SK-N-MC (cell line): ENCODE results near the gene FHIT.

Experiments
- DNase-seq: peaks from one replicate; pipeline ENCODE4 v3.0.0-alpha.2; 2011; ENCODE audit warnings: low read depth, low spot score
- H3K27ac ChIP-seq: fragments of 200-600 bp; sonication (generic); 2 replicates; pipeline ENCODE4 v1.5.1; 2016; ENCODE audit warnings: mixed run types
- H3K36me3 ChIP-seq: fragments of 200-600 bp; sonication (generic); 2 replicates; pipeline ENCODE4 v1.6.1; 2017; ENCODE audit warnings: antibody characterized with exemption, low read length, mixed read lengths; ENCODE audit not compliant: insufficient read depth
- H3K4me3 ChIP-seq: fragments of 200-600 bp; sonication (generic); 2 replicates; pipeline ENCODE4 v1.5.1; 2016
- H3K9ac ChIP-seq: fragments of 200-600 bp; sonication (generic); 2 replicates; pipeline ENCODE4 v1.8.0; 2017; ENCODE audit warnings: mixed run types, mixed read lengths; ENCODE audit not compliant: insufficient read length
- H3K9me3 ChIP-seq: fragments of 200-600 bp; sonication (generic); 2 replicates; pipeline ENCODE4 v1.6.1; 2017; ENCODE audit warnings: low read depth, mild to moderate bottlenecking, antibody characterized with exemption, low read length, moderate library complexity, mixed read lengths
- EZH2 ChIP-seq: fragments of 200-600 bp; sonication (generic); IDR thresholded peaks from one replicate; pipeline ENCODE4 v1.6.1; 2017; ENCODE audit warnings: antibody characterized with exemption
- FOXP2 ChIP-seq: optimal IDR thresholded peaks from 2 replicates; pipeline ENCODE3; 2011; ENCODE audit warnings: mild to moderate bottlenecking, moderate library complexity; ENCODE audit not compliant: insufficient read depth; ENCODE audit errors: extremely low read length, control extremely low read depth
- POLR2AphosphoS5 ChIP-seq: IDR thresholded peaks from 2 replicates; pipeline ENCODE4 v1.6.1; 2012; ENCODE audit warnings: mild to moderate bottlenecking, low read depth, low read length, borderline replicate concordance

FHIT gene

GRCh38 chr3:60263191-60263590 is 988.1 kb downstream of the FHIT start:
- Histone ChIP-seq H3K9me3 (no peaks in the 10 kb centered on the region), H3K27ac (no peak overlapping the region)
- TF ChIP-seq FOXP2 (no peak), POLR2AphosphoS5 (no peak), EZH2 (no peak)

GRCh38 chr3:60262546-60262945 is 988.7 kb downstream of the FHIT start:
- no peak overlapping the region for H3K4me3 ChIP-seq
- no peak overlapping the region for H3K9ac ChIP-seq
- H3K9me3 ChIP-seq: no peaks in the 10 kb centered on the region
- no peak overlapping the region for H3K27ac ChIP-seq
- no peak for TF ChIP-seq POLR2AphosphoS5
- no peak for TF ChIP-seq FOXP2
- TF ChIP-seq EZH2: no peak
- DNase-seq: no peak
- no peaks in the 10 kb centered on the region for H3K36me3 ChIP-seq

More at GRCh38 chr3:60263191-60263590, 988.1 kb downstream of the FHIT start:
- no peak for DNase-seq
- no peaks in the 10 kb centered on the region for H3K36me3 ChIP-seq
- no peak overlapping the region for H3K4me3 ChIP-seq
- no peak overlapping the region for H3K9ac ChIP-seq

- no peak overlapping the region for H3K9ac ChIP-seq
- DNase-seq: no peak
- H3K4me3 ChIP-seq: no peak overlapping the region
- no peak overlapping the region for H3K27ac ChIP-seq
- no peaks in the 10 kb centered on the region for H3K36me3 ChIP-seq
- H3K9me3 ChIP-seq: no peaks in the 10 kb centered on the region
- TF ChIP-seq FOXP2 (no peak), POLR2AphosphoS5 (no peak), EZH2 (no peak)
Measured at GRCh38 chr3:60260546-60260945, 990.7 kb downstream of the FHIT start.

- Histone ChIP-seq H3K36me3 (no peaks in the 10 kb centered on the region), H3K27ac (no peak overlapping the region), H3K9me3 (no peaks in the 10 kb centered on the region), H3K9ac (no peak overlapping the region), H3K4me3 (no peak overlapping the region)
- DNase-seq: no peak
- TF ChIP-seq FOXP2: no peak
- TF ChIP-seq EZH2: no peak
- no peak for TF ChIP-seq POLR2AphosphoS5
Measured at GRCh38 chr3:60250810-60251209, 1000.4 kb downstream of the FHIT start.

GRCh38 chr3:60250206-60250605 is 1001.0 kb downstream of the FHIT start:
- no peaks in the 10 kb centered on the region for H3K36me3 ChIP-seq
- no peak overlapping the region for H3K9ac ChIP-seq
- no peak for DNase-seq
- TF ChIP-seq FOXP2 (no peak), POLR2AphosphoS5 (no peak), EZH2 (no peak)
- no peak overlapping the region for H3K4me3 ChIP-seq
- H3K27ac ChIP-seq: no peak overlapping the region
- no peaks in the 10 kb centered on the region for H3K9me3 ChIP-seq

- H3K9ac ChIP-seq: no peak overlapping the region
Measured at GRCh38 chr3:60246361-60246760, 1004.9 kb downstream of the FHIT start.

GRCh38 chr3:60243456-60243855 is 1007.8 kb downstream of the FHIT start:
- H3K4me3 ChIP-seq: no peak overlapping the region
- no peak for DNase-seq
- TF ChIP-seq POLR2AphosphoS5 (no peak), FOXP2 (no peak), EZH2 (no peak)
- H3K9me3 ChIP-seq: no peaks in the 10 kb centered on the region
- H3K27ac ChIP-seq: no peak overlapping the region
- H3K9ac ChIP-seq: no peak overlapping the region
- H3K36me3 ChIP-seq: no peaks in the 10 kb centered on the region

More at GRCh38 chr3:60246361-60246760, 1004.9 kb downstream of the FHIT start:
- no peaks in the 10 kb centered on the region for H3K9me3 ChIP-seq
- DNase-seq: no peak
- no peaks in the 10 kb centered on the region for H3K36me3 ChIP-seq
- no peak for TF ChIP-seq EZH2
- TF ChIP-seq POLR2AphosphoS5: no peak
- no peak for TF ChIP-seq FOXP2
- H3K4me3 ChIP-seq: no peak overlapping the region
- H3K27ac ChIP-seq: no peak overlapping the region

GRCh38 chr3:60240492-60240891 is 1010.8 kb downstream of the FHIT start:
- no peak for TF ChIP-seq EZH2
- no peak for TF ChIP-seq FOXP2
- H3K9ac ChIP-seq: no peak overlapping the region
- no peak overlapping the region for H3K27ac ChIP-seq
- no peaks in the 10 kb centered on the region for H3K36me3 ChIP-seq
- no peaks in the 10 kb centered on the region for H3K9me3 ChIP-seq
- no peak overlapping the region for H3K4me3 ChIP-seq
- no peak for DNase-seq

- no peak for TF ChIP-seq POLR2AphosphoS5
- no peak for TF ChIP-seq FOXP2
- TF ChIP-seq EZH2: no peak
- no peak overlapping the region for H3K27ac ChIP-seq
- H3K9me3 ChIP-seq: no peaks in the 10 kb centered on the region
- no peak overlapping the region for H3K9ac ChIP-seq
- DNase-seq: no peak
- no peaks in the 10 kb centered on the region for H3K36me3 ChIP-seq
- no peak overlapping the region for H3K4me3 ChIP-seq
Measured at GRCh38 chr3:60238550-60238949, 1012.7 kb downstream of the FHIT start.
